Measurements from ENCODE around the gene SRGAP1.
"Not testable (repeated sequence)": the region's sequence is repeated elsewhere in the genome, so short reads cannot be mapped to it uniquely, and the experiment has no call there.

The SRGAP1 gene

GRCh38 chr12:63874897-63875480, 30.5 kb downstream of the SRGAP1 start:
- no peak for DNase-seq

DNA sequence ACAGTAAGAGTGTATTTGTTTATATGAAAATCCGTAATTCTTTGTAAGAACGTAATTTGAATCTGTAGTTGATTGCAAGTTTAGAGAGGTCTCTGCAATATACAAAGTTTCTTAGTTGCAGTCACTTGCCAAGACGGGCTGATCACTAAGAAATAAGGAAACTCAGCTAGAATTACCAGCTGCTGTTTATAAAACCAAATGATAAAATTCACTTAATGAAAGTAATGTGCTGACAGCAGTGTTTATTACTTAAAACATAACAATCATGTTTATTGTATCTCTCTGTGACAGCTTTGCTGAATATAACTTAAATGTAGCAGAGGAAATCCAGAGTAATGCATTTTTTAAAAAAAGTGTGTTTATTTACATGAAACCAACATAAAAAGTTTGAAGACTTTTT, 31.2 kb downstream of the SRGAP1 start:
- no peak for DNase-seq

- no peak for DNase-seq
These were observed 32.5 kb downstream of the SRGAP1 start for GRCh38 chr12:63876980-63877379.

- DNase-seq: no peak
These were observed 33.2 kb downstream of the SRGAP1 start for GRCh38 chr12:63877693-63878092.

- DNase-seq: not testable (repeated sequence)
These were observed 35.7 kb downstream of the SRGAP1 start for GRCh38 chr12:63880235-63880634.

DNA sequence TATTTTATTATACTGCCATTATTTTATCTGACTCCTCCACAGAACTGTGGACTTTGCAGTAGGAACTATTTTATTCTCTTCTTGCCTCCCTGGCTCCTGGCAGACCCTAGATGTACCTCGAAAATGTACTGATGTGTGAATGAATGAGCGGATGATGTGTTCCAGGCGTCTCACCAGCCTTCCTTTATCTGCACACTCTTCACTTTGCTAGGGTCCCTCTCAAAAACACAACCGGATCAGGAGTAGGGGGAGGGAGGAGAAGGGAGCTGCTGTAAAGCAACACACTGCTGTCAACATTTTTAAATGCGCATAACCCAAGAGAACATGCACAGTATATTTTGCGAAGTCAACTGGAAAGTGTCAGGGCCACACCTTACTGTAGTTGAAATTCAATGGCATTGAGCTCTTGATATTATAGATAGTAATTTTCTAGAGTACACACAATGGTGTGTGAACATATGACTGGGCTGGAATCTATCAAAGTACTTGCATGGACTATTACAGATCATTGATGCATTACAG, 36.3 kb downstream of the SRGAP1 start:
- no peak for DNase-seq

DNA sequence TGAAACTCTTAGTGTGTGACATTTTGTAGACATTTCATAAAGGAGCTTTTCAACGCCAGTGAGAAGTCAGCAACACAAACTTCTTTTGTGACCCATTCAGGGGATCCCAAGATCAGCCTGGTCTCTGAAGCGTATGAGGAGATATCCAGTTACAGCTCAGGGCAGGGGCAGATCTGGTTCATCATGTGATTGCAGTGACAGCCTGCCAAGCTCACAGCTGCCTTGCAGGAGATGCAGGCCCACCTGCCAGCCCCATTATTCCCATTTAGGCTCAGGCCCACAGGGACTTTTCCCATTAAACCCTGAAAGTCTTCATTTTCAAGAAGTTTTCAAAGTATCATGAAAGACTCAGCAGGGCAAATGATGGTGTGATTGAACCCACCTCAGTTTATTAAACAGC, 38.3 kb downstream of the SRGAP1 start:
- DNase-seq: no peak

DNA sequence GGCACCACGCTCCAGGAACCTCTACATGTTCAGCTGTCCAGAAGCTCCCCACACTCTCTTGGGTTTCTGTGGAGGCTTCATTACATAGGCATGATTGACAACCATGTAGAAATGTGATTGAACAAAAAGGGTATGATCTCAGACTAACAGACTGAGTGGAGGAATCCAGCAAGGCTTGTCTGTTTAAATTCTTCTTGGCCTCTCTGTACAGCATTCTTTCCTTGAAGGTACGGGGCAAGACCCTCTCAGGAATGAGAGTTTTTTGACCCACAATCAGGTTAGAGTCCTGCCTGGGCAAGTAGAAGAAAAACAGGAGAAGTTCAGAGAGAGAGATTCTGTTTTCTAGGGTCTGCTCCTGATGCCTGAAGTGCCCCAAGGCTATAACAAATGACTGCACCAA, 40.9 kb downstream of the SRGAP1 start:
- no peak for DNase-seq

DNA sequence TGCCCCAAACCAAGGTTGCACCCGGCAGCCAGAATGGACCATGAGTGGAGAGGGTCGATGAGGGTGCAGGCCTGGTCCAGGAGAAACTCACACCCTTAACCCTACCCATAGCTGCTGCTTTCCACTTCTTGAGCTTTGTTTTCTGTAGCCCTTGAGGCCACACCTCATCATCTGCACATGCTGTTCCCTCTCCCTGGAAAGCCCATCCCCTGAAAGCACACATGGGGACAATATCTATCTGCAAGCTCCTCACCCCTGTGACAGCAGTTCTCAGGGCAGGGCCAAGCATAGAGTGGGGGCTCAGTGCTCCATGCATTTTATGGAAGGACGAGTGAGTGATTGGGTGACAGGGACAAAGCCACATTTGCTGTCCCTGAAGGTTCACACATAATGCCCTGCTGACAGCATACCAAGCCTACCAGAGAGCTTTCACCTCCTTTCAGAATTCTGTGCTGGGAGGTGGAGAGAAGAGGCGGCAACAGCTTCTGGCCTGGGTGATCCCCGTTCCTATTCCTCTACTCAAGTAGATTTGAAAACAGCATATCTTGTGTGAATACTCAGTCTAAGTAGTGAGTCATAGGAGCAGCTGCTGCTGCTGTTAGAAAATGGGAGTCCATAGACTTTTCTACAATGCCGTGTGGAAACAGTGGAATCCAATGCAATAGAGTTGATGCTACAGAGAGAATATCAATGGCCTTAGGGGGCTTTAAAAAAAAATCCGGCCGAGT, 44.6 kb downstream of the SRGAP1 start:
- DNase-seq: no peak

DNA sequence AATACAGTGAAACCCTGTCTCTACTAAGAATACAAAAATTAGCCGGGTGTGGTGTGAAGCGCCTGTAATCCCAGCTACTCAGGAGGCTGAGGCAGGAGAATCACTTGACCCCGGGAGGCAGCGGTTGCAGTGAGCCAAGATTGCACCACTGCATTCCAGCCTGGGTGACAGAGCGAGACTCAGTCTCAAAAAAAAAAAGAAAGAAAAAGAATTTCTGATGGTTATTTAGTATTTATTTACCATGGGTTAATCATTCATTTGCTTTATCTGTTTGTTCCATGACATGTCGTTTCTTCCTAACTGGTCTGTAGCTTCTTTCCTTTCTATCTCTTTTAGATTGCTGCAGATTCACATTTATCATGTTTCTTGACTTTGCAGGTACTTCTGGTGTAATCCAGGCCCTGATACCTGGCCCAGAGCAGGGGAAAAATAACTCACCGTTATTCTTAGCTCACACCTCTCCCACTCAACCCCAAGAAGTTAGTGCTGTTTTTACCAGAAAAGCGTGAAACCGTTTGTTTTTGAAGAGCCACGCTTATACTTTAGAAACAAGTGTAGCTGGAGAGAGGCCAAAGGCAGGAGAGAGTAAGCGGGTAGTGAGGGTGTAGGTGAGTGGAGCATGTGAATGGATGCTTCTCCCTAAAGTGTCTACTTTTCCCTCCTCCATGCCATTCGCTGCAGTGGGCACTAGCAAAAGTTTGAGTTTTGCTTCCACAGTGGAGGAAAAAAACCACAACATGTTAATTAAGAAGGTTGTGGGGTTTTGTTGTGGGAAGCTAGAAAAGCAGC, 45.4 kb downstream of the SRGAP1 start:
- no peak for DNase-seq

- no peak for DNase-seq
These were observed 48.7 kb downstream of the SRGAP1 start for GRCh38 chr12:63893170-63893569.

GRCh38 chr12:63894132-63894531, 49.6 kb downstream of the SRGAP1 start:
- DNase-seq: no peak

DNA sequence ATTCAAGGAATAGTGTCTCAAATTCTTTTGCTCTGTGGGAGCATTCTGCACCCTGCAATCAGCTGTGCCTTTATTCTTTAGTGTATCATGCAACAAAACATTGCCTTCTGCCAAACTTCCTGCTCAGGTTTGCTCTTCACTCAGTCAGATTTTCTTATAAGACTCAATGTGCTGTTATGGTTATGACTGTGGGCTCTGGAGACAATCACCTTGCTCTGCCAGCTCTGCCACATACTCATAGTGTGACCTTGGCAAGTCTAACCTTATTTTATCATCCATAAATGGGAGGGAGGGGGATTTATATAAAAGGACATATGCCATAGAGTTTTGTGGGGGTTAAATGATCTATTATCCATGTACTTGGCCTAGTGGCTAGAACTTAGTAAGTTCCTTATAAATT, 51.3 kb downstream of the SRGAP1 start:
- DNase-seq: no peak

- DNase-seq: no peak
These were observed 53.4 kb downstream of the SRGAP1 start for GRCh38 chr12:63897931-63898330.

GRCh38 chr12:63898764-63899337, 54.4 kb downstream of the SRGAP1 start:
- no peak for DNase-seq

GRCh38 chr12:63899396-63899795, 54.9 kb downstream of the SRGAP1 start:
- DNase-seq: no peak

DNA sequence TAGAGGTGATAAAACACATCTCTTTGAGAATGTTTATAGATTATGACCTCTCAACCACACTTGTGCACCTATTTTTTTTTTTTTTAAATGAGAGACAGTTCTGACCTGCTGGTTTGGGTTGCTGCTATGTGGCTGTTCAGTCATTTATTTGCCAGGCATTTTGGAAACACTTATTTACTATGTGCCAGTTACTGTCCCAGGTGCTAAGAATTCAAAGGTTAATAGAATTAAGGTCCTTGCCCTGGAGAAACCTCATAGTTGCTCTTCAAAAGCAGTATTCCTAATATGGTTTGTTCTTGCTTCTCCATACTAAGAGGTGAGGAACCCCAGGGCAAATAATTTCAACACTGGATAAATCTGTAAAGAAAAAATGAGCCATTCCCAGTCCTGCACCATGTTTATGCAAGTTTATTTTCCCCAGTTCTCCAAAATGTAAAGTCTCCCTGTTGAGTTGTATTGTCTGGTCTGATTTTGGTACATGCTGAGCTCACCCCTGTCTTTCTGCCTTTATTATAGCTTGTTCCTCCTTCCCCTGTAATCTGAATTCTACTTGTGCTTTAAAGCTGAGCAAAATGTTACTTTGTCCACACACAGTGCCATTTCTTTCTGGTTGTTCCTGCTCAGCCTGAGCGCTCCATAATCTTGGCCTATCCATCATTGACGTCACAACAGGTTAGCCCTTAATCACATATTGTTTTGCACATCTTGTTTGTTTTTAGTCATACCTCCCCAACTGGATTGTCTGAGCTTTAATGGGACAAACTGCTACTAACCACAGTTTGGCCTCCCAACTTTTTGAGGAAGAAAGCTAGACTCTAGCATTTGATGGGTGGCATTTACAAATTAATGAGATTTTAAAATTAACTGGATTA, 56.7 kb downstream of the SRGAP1 start:
- no peak for DNase-seq

- DNase-seq: no peak
These were observed 60.2 kb downstream of the SRGAP1 start for GRCh38 chr12:63904653-63905052.

DNA sequence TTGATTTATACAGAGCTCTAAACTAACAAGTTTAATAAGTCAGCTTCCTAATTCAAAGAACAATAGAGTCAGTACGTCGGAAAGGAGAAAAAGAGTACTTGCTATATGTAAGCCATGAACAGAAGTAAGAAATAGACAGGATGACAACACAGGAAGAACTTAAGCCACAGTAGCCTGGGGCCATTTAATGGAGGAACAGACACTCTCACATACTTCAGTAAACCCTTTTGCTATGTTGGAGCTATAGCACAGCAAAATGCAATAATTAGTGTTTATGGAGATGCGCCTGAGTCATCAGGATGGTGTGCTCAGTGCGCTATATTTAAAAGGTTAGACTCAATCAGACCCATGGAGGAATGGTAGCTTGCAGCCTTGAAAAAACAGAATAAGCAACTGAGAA, 61.0 kb downstream of the SRGAP1 start:
- DNase-seq: no peak

GRCh38 chr12:63906876-63907275, 62.4 kb downstream of the SRGAP1 start:
- no peak for DNase-seq

DNA sequence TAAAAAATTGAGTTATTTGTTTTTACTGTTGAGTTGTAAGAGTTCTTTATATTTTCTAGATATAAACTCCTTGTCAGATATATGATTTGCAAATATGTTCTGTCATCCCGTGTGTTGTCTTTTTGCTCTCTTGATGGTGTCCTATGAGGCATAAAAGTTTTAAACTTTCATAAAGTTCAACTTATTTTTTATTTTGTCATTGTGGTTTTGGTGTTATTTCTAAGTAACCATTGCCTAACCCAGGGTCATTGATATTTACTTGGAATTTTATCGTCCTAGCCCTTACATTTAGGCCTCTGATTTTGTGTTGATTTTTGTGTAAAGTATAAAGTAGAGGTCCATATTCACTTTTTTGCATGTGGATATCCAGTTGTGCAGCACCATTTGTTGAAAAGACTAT, 63.1 kb downstream of the SRGAP1 start:
- no peak for DNase-seq

DNA sequence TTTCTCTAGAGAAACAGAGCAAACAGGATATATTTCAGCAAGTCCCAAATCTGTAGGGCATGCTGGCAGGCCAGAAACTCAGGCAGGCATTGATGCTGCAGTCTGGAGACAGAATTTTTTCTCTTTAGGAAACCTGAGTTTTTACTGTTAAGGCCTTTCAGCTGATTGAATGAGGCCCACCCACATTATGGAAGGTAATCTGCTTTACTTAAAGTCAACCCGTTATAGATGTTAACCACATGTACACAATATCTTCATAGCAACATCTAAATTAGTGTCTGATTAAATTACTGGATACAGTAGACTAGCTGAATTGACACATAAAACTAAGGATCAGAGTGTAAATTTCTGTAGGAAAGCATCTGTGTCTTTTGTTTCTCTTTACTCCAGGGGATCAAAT, 65.2 kb downstream of the SRGAP1 start:
- no peak for DNase-seq

- no peak for DNase-seq
These were observed 66.8 kb downstream of the SRGAP1 start for GRCh38 chr12:63911341-63911740.

All from activated T-cell treated with anti-CD3 and anti-CD28 coated beads for 4 hours (primary cell).